Nephron progenitor cell (in vitro differentiated cells): ENCODE measurements around the gene LRPAP1.

Source experiments
- DNase-seq: peaks from one replicate; pipeline ENCODE4 v3.0.0; 2021
- H3K27ac Mint-ChIP-seq: 2 replicates; pipeline ENCODE4 v1.8.0; 2021; ENCODE audit warnings: mild to moderate bottlenecking, moderate library complexity, mixed read lengths
- H3K27me3 Mint-ChIP-seq: 2 replicates; pipeline ENCODE4 v1.8.0; 2021; ENCODE audit warnings: mild to moderate bottlenecking, low read depth, mixed read lengths; ENCODE audit not compliant: poor library complexity
- H3K36me3 Mint-ChIP-seq: 2 replicates; pipeline ENCODE4 v1.8.0; 2021; ENCODE audit warnings: low read depth, mixed read lengths
- H3K4me1 Mint-ChIP-seq: 2 replicates; pipeline ENCODE4 v1.8.0; 2021; ENCODE audit warnings: mixed read lengths
- H3K4me3 Mint-ChIP-seq: 2 replicates; pipeline ENCODE4 v1.8.0; 2021; ENCODE audit warnings: mild to moderate bottlenecking, moderate library complexity, mixed read lengths
- H3K9me3 Mint-ChIP-seq: 2 replicates; pipeline ENCODE4 v1.8.0; 2021; ENCODE audit warnings: mild to moderate bottlenecking, moderate library complexity, mixed read lengths
- CTCF ChIP-seq: fragments of 200-600 bp; sonication (generic); IDR thresholded peaks from 2 replicates; pipeline ENCODE4 v1.5.0; 2021; ENCODE audit warnings: antibody characterized with exemption

The LRPAP1 gene

GRCh38 chr4:3531318-3531878, 824 bp downstream of the LRPAP1 start:
- peaks cover 16% of the 10 kb centered on the region for H3K36me3 Mint-ChIP-seq
- peak overlapping the region; percentile 9 for H3K27ac Mint-ChIP-seq
- peaks cover 52% of the 10 kb centered on the region for H3K4me1 Mint-ChIP-seq
- no peak for TF ChIP-seq CTCF
- H3K27me3 Mint-ChIP-seq: peaks cover 25% of the 10 kb centered on the region
- DNase-seq: no peak
- H3K9me3 Mint-ChIP-seq: peaks cover 11% of the 10 kb centered on the region
- peak overlapping the region; percentile 100 for H3K4me3 Mint-ChIP-seq

- Mint-ChIP-seq H3K4me1 (peaks cover 59% of the 10 kb centered on the region), H3K27me3 (peaks cover 24% of the 10 kb centered on the region), H3K9me3 (peaks cover 7% of the 10 kb centered on the region), H3K4me3 (peak overlapping the region; percentile 100), H3K36me3 (peaks cover 16% of the 10 kb centered on the region), H3K27ac (no peak overlapping the region)
- no peak for DNase-seq
- TF ChIP-seq CTCF: no peak
Observed at GRCh38 chr4:3530663-3531254, 1.5 kb downstream of the LRPAP1 start.

GRCh38 chr4:3530051-3530450, 2.2 kb downstream of the LRPAP1 start:
- H3K9me3 Mint-ChIP-seq: peaks cover under 1% of the 10 kb centered on the region
- no peak for DNase-seq
- H3K27ac Mint-ChIP-seq: no peak overlapping the region
- TF ChIP-seq CTCF: no peak
- H3K4me1 Mint-ChIP-seq: peaks cover 60% of the 10 kb centered on the region
- H3K27me3 Mint-ChIP-seq: peaks cover 17% of the 10 kb centered on the region
- peaks cover 10% of the 10 kb centered on the region for H3K36me3 Mint-ChIP-seq
- peak overlapping the region; percentile 100 for H3K4me3 Mint-ChIP-seq

- DNase-seq: peak; percentile 46
- peaks cover 64% of the 10 kb centered on the region for H3K4me1 Mint-ChIP-seq
- TF ChIP-seq CTCF: no peak
- peaks cover 12% of the 10 kb centered on the region for H3K27me3 Mint-ChIP-seq
- H3K4me3 Mint-ChIP-seq: peak overlapping the region; percentile 100
- H3K36me3 Mint-ChIP-seq: peaks cover 10% of the 10 kb centered on the region
- H3K9me3 Mint-ChIP-seq: no peaks in the 10 kb centered on the region
- no peak overlapping the region for H3K27ac Mint-ChIP-seq
Observed at GRCh38 chr4:3529363-3529762, 2.9 kb downstream of the LRPAP1 start.

GRCh38 chr4:3527914-3528876, 4.0 kb downstream of the LRPAP1 start:
- H3K36me3 Mint-ChIP-seq: peaks cover 10% of the 10 kb centered on the region
- no peak for DNase-seq
- no peaks in the 10 kb centered on the region for H3K9me3 Mint-ChIP-seq
- no peak for TF ChIP-seq CTCF
- peaks cover under 1% of the 10 kb centered on the region for H3K27me3 Mint-ChIP-seq
- H3K4me1 Mint-ChIP-seq: peaks cover 59% of the 10 kb centered on the region
- no peak overlapping the region for H3K27ac Mint-ChIP-seq
- H3K4me3 Mint-ChIP-seq: no peak overlapping the region
